UCSD-AML1 (cell line): ENCODE data around the gene MAGEC2.

ENCODE experiments used
- DNase-seq: peaks from one replicate; lab custom pipeline; 2025; ENCODE audit not compliant: unreplicated experiment; lab: John Stamatoyannopoulos, UW

The MAGEC2 gene

GRCh38 chrX:142204522-142205433 lies at the start of gene MAGEC2:
Gene MAGEC2, minus strand, starts transcription at chrX:142205290. Its CDS starts 1,303 bp downstream, at chrX:142203987.
- DNase-seq: no peak

- DNase-seq: no peak
Observed at GRCh38 chrX:142251680-142252079, 46.6 kb upstream of the MAGEC2 start.

DNA sequence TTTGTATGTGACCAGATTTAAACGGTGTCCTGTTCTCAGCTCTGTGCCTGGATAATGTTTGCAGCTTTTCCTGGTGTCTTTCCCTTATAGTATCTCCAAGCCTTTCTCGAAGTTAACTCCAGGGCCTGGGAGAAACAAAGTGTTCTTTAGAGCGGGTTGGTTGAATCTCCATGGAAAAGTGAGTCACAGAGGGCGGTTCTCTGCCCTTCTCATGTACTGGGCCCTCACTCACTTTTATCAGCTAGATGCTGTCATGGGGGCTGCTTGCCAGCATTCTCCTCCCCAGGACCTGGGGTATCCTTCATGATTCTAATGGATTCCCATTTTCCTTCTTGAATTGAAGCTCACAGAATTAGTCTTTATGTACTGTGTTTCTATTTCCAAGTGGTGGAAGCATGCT lies 46.1 kb upstream of the MAGEC2 start:
- DNase-seq: no peak

DNA sequence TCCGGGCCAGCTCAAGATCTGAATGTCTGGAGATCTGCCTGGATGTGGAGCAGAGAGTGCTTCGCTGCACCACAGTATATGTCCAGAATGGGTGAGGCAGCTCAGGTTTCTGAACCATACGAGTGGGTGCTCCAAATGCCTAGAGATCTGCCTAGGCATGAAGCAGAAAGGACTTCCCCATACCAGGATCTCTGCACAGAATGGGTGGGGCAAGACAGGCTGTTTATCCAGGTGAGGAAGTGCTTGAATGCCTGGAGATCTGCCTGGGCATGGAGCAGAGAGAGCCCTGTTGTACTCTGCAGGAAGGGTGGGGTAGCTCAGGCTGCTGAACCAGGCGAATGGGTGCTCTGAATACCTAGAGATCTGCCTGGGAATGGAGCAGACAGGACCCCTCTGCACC lies 45.4 kb upstream of the MAGEC2 start:
- no peak for DNase-seq

DNA sequence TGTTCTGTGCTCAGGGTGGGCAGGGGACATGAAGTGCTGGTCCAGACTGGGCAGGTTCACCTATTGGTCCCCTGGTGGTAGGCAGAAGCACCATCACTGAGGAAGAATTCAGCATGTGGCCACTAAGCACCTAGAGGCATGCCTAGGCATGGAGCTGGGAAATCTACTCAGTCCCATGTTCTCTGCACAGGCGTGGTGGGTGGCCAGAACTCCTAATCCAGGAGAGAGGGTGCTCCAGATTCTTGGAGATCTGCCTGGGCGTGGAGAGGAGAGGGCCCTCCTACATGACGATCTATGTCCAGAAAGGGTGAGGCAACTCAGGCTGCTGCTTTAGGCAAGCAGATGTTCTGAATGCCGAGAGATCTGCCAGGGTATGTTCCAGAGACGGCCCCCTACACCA lies 44.6 kb upstream of the MAGEC2 start:
- no peak for DNase-seq

DNA sequence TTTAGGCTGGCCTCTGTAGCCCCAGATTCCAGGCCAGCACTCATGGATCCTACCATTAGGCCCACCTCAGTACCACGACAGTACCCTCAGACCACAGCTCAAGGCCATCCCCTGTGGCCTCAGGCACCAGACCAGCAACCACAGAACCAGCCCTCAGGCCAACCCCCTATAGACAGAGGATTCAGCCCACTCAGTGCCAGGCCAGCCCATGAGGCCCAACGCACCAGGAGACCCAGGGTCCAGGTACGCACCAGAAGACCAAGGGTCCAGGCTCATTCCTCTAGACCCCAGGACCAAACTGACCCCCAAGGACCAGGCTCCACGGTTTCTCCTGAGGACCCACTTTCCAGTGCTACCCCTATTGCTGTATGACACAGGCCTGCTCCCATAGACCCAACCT lies 39.5 kb upstream of the MAGEC2 start:
- no peak for DNase-seq

GRCh38 chrX:142238536-142238935 lies 33.4 kb upstream of the MAGEC2 start:
- DNase-seq: no peak

- DNase-seq: no peak
Observed at GRCh38 chrX:142233400-142233799, 28.3 kb upstream of the MAGEC2 start.

GRCh38 chrX:142214081-142214480 lies 9.0 kb upstream of the MAGEC2 start:
- no peak for DNase-seq

- DNase-seq: no peak
Observed at GRCh38 chrX:142201113-142201512, 4.0 kb downstream of the MAGEC2 start.

GRCh38 chrX:142186103-142186502 lies 19.0 kb downstream of the MAGEC2 start:
- no peak for DNase-seq

- DNase-seq: no peak
Observed at GRCh38 chrX:142184756-142185602, 20.1 kb downstream of the MAGEC2 start.

DNA sequence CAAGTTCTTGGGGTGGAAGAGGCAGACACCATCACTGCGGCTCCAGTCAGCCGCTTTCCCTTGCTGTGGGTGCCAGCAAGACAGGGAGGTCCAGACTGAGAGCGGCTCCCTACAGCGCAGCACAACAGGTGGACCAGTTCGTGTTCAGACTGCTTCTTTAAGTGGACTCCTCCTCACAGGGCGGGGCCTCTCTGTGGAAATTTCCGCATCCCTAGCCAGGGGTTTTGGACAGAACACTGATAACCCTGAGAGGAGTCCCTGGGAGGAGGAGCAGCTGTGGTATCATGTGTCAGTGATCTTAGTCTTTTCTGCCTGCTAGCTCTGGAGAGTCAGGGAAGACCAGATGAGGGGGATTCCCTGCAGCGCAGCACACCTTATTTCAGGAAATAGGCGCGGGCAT lies 48.5 kb downstream of the MAGEC2 start:
- no peak for DNase-seq
